Activated CD8-positive, alpha-beta T cell treated with anti-CD3 and anti-CD28 coated beads, Interleukin-2, amount 10 ng/mL, durations not matched to agents 7 days and 5 days (primary cell): ENCODE results near the gene SPRED3. TPM values are rescaled to one million over a fixed set of nuclear protein-coding genes. Genes with fewer than 3 reads are reported as not detected.
A peak's percentile ranks its signal among the peaks of the same experiment; 100 is the strongest.

Experiments used
- ATAC-seq: fragments of 150-1000 bp; cut with Tn5 transposase; one replicate; pipeline ENCODE4 v1.10.0; 2021; ENCODE audit warnings: moderate library complexity
- CTCF ChIA-PET: fragments of 350-600 bp; sonication (Branson Sonifier 250); formaldehyde crosslinking; loops from one replicate; lab custom pipeline; 2021; ENCODE audit warnings: antibody characterized with exemption; lab: Charles Lee
- POLR2A ChIA-PET: fragments of 350-600 bp; sonication (Branson Sonifier 250); formaldehyde crosslinking; loops from one replicate; lab custom pipeline; 2021; ENCODE audit warnings: antibody characterized with exemption; lab: Charles Lee
- DNase-seq: peaks from one replicate; pipeline ENCODE4 v3.0.0-alpha.2; 2020
- H3K27ac Mint-ChIP-seq: one replicate; pipeline ENCODE4 v1.8.0; 2021; ENCODE audit warnings: mild to moderate bottlenecking, mixed read lengths
- H3K27me3 Mint-ChIP-seq: one replicate; pipeline ENCODE4 v1.8.0; 2021; ENCODE audit warnings: low read depth, mixed read lengths
- H3K36me3 Mint-ChIP-seq: one replicate; pipeline ENCODE4 v1.8.0; 2021; ENCODE audit warnings: low read depth, mixed read lengths
- H3K4me1 Mint-ChIP-seq: one replicate; pipeline ENCODE4 v1.8.0; 2021; ENCODE audit warnings: low read depth, mixed read lengths
- H3K4me3 Mint-ChIP-seq: one replicate; pipeline ENCODE4 v1.8.0; 2021; ENCODE audit warnings: mild to moderate bottlenecking, mixed read lengths
- H3K9me3 Mint-ChIP-seq: one replicate; pipeline ENCODE4 v1.8.0; 2022; ENCODE audit warnings: mixed read lengths; ENCODE audit not compliant: insufficient read depth
- total RNA-seq, 2 experiments: library from RNA; stranded (reverse); gene quantifications; one replicate each; pipeline ENCODE4 v1.2.3, GENCODE V29; 2021

The SPRED3 gene
- total RNA-seq, 2 experiments from 2014 or later = 0.90 to 1.3 TPM

DNA sequence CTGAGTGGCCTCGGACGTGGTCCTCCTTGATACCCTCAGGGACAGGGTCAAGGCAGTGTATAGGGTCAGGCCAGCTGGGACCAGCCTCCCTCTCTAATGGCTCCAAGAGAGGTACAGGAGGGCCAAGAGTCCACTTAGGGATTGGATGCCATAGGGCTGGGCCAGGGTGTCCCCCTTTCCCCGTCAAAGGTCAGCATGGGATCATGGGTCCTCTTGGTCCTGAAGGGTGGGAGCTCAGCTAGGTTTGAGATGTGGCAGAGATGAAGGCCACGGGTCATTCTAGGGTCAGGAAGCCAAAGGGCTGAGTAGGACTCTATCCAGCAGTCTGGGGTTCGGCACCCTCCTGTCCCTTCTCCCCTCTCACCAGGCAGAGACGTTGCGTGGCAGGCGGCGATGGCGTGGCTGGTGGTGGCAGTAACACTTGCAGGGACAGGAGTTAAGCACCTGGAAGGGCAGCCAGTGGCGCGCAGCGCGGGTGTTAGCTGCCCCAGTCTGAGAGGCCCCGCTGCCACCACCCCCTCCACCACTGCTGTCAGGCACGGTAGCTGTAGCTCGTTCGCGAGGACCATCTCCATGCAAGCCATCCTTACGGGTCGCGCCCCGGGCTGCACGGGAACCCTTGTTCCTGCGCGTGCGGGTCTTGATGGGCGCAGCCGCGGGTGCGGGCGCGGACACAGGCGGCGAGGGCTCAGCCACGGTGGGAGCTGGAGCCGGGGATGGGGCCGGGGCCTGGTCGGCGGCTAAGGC lies 3.3 kb upstream of the SPRED3 start:
- H3K27me3 Mint-ChIP-seq = peaks cover 19% of the 10 kb centered on the region
- CTCF ChIA-PET = interaction anchor here (1.1 to 2.1 kb wide), 3 partner anchors 9 to 18 kb away, joined by 3 to 7 read pairs (median 4); partner anchors contain the start of genes FAM98C and PSMD8
- H3K27ac Mint-ChIP-seq = no peak overlapping the region
- peaks cover 19% of the 10 kb centered on the region for H3K4me1 Mint-ChIP-seq
- ATAC-seq (no peak), DNase-seq (no peak)
- H3K4me3 Mint-ChIP-seq = no peak overlapping the region
- H3K36me3 Mint-ChIP-seq = peaks cover 40% of the 10 kb centered on the region
- POLR2A ChIA-PET = interaction anchor here (0.6 to 1.6 kb wide), 6 partner anchors 9 to 120 kb away, joined by 3 to 5 read pairs (median 4); partner anchors contain the start of genes CATSPERG and PSMD8
- no peaks in the 10 kb centered on the region for H3K9me3 Mint-ChIP-seq

GRCh38 chr19:38385804-38386257 lies 2.7 kb upstream of the SPRED3 start:
- Mint-ChIP-seq H3K4me3 (no peak overlapping the region), H3K27ac (no peak overlapping the region), H3K4me1 (peaks cover 19% of the 10 kb centered on the region), H3K36me3 (peaks cover 40% of the 10 kb centered on the region), H3K27me3 (peaks cover 24% of the 10 kb centered on the region), H3K9me3 (no peaks in the 10 kb centered on the region)
- CTCF ChIA-PET = no interaction called here
- POLR2A ChIA-PET = interaction anchor here (0.6 to 1.0 kb wide), 2 partner anchors 11 to 119 kb away, joined by 3 to 4 read pairs; partner anchors contain the start of gene PSMD8
- ATAC-seq = no peak
- no peak for DNase-seq

DNA sequence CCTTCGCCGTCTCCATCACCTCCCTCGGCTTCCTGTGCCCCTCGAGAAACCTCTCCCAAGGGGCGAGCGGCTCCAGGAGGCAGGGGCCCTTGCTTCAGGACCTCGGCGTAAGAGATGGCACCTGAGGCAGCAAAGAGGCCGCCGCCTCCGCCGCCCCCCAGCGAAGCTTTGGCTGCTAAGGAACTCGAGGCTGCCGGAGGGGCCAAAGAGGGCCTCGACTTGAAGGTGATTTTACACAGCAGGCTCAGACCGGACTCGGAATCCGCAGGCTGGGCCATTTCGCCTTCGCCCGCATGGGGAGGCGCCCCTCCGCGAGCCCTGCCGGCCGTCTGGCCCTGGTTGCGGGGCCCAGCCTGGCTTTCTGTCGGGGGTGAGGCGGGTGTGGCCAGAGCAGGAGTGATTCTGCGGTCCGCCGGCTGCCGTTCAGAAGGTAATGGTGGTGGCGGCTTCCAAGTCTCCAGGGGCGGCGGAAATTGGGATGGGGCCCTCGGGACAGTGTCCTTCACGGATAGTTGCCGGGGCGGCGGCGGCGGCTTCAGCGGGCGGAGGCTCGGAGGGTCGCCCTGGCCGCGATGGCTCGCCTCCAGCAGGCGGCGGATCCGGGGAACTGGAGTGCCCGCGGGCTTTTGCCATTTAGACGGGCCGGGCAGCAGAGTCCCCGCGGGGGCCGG lies 2.1 kb upstream of the SPRED3 start:
- CTCF ChIA-PET = interaction anchor here (1.3 to 1.5 kb wide), 2 partner anchors 16 to 143 kb away, joined by 5 to 9 read pairs; partner anchors contain the start of gene FAM98C
- Mint-ChIP-seq H3K36me3 (peaks cover 35% of the 10 kb centered on the region), H3K4me3 (no peak overlapping the region)

DNA sequence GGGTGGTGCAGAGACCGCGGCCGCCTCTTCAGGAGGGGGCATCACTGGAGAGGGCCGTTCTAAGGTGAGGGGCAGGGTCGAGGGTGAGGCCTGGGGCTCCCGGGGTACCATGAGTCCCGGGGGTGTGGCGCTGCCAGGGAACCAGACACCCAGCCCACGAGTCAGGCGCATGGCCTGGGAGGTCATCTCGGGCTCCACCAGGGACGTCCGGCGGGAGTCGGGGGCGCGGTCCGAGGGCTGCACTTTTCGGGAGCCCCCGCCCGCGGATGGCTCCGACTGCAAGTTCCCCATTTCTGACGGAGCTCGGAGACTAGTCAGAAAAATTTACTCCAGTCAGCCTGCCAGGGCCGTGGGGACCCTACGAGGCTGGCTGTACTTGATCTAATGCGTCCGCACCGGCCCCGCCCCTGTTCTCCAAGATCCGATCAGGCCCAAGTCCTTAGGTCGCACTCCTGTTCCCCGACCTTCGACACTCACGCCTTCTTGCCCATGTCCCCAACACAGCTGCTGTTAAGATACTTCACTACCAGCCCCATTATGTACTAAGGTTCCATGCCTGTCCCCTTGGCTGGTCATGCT lies 1.4 kb upstream of the SPRED3 start:
- peaks cover 19% of the 10 kb centered on the region for H3K4me1 Mint-ChIP-seq
- CTCF ChIA-PET = interaction anchor here (1.2 to 1.6 kb wide), 6 partner anchors 13 to 543 kb away, joined by 3 to 9 read pairs (median 4); partner anchors contain the start of genes CATSPERG, FAM98C, MRPS12 and PSMD8
- H3K27me3 Mint-ChIP-seq = peaks cover 34% of the 10 kb centered on the region
- DNase-seq (no peak), ATAC-seq (no peak)
- no peaks in the 10 kb centered on the region for H3K9me3 Mint-ChIP-seq
- POLR2A ChIA-PET = interaction anchor here (0.8 to 2.3 kb wide), 3 partner anchors 12 to 490 kb away, joined by 3 to 15 read pairs (median 10); partner anchors contain the start of genes FAM98C and PSMD8
- peak overlapping the region; percentile 64 for H3K4me3 Mint-ChIP-seq
- peaks cover 29% of the 10 kb centered on the region for H3K36me3 Mint-ChIP-seq
- no peak overlapping the region for H3K27ac Mint-ChIP-seq

More for the DNA sequence above, 2.1 kb upstream of the SPRED3 start:
- peaks cover 19% of the 10 kb centered on the region for H3K4me1 Mint-ChIP-seq
- peaks cover 30% of the 10 kb centered on the region for H3K27me3 Mint-ChIP-seq
- no peak for ATAC-seq
- POLR2A ChIA-PET = interaction anchor here (1.0 to 2.3 kb wide), 2 partner anchors 11 to 12 kb away, joined by 4 to 15 read pairs; partner anchors contain the start of gene PSMD8
- H3K27ac Mint-ChIP-seq = no peak overlapping the region
- DNase-seq = no peak
- H3K9me3 Mint-ChIP-seq = no peaks in the 10 kb centered on the region

GRCh38 chr19:38387550-38388348 lies 748 bp upstream of the SPRED3 start, which contains the start of gene GGN:
GGN (minus strand) TSS chr19:38388034; CDS start chr19:38387261, 773 bp downstream.
- ATAC-seq = peak; percentile 78
- H3K9me3 Mint-ChIP-seq = no peaks in the 10 kb centered on the region
- POLR2A ChIA-PET = interaction anchor here (0.8 to 2.3 kb wide), 4 partner anchors 10 to 490 kb away, joined by 3 to 15 read pairs (median 6); partner anchors contain the start of genes FAM98C and PSMD8

GRCh38 chr19:38389101-38389925 lies 816 bp downstream of the SPRED3 start:
- Mint-ChIP-seq H3K27ac (no peak overlapping the region), H3K4me1 (peaks cover 23% of the 10 kb centered on the region), H3K4me3 (no peak overlapping the region), H3K36me3 (peaks cover 15% of the 10 kb centered on the region), H3K9me3 (no peaks in the 10 kb centered on the region), H3K27me3 (peaks cover 47% of the 10 kb centered on the region)
- ChIA-PET CTCF (interaction anchor here (1.7 to 2.1 kb wide), 2 partner anchors 14 to 15 kb away, joined by 4 to 11 read pairs; partner anchors contain the start of genes FAM98C and PSMD8), POLR2A (interaction anchor here (0.6 kb wide), 2 partner anchors 90 to 166 kb away, joined by 3 read pairs; no protein-coding TSS in a partner anchor)
- ATAC-seq (no peak), DNase-seq (no peak)

More at GRCh38 chr19:38387550-38388348, 748 bp upstream of the SPRED3 start, which contains the start of gene GGN:
- H3K36me3 Mint-ChIP-seq = peaks cover 25% of the 10 kb centered on the region
- peak; percentile 77 for DNase-seq
- H3K4me1 Mint-ChIP-seq = peaks cover 19% of the 10 kb centered on the region
- H3K27me3 Mint-ChIP-seq = peaks cover 37% of the 10 kb centered on the region
- peak within 1 kb of the TSS; percentile 70 for H3K4me3 Mint-ChIP-seq
- peak within 1 kb of the TSS; percentile 46 for H3K27ac Mint-ChIP-seq
- CTCF ChIA-PET = interaction anchor here (1.2 to 1.6 kb wide), 6 partner anchors 14 to 543 kb away, joined by 3 to 9 read pairs (median 4); partner anchors contain the start of genes CATSPERG, FAM98C, MRPS12 and PSMD8

GRCh38 chr19:38389957-38390924 lies 1.7 kb downstream of the SPRED3 start:
- ChIA-PET POLR2A (interaction anchor here (0.6 kb wide), 1 partner anchor 165 kb away, joined by 3 read pairs; no protein-coding TSS in a partner anchor), CTCF (interaction anchor here (1.7 to 2.1 kb wide), 2 partner anchors 13 to 16 kb away, joined by 4 to 11 read pairs; partner anchors contain the start of genes FAM98C and PSMD8)
- Mint-ChIP-seq H3K4me3 (no peak overlapping the region), H3K9me3 (no peaks in the 10 kb centered on the region), H3K27me3 (peaks cover 51% of the 10 kb centered on the region), H3K4me1 (peaks cover 28% of the 10 kb centered on the region), H3K27ac (no peak overlapping the region), H3K36me3 (peaks cover 6% of the 10 kb centered on the region)
- ATAC-seq (no peak), DNase-seq (no peak)

- no peak overlapping the region for H3K27ac Mint-ChIP-seq
- DNase-seq = no peak
- CTCF ChIA-PET = no interaction called here
- no peaks in the 10 kb centered on the region for H3K9me3 Mint-ChIP-seq
- peaks cover 6% of the 10 kb centered on the region for H3K36me3 Mint-ChIP-seq
- no peak overlapping the region for H3K4me3 Mint-ChIP-seq
- H3K27me3 Mint-ChIP-seq = peaks cover 54% of the 10 kb centered on the region
- no peak for ATAC-seq
- POLR2A ChIA-PET = no interaction called here
- H3K4me1 Mint-ChIP-seq = peaks cover 35% of the 10 kb centered on the region
These were observed 3.5 kb downstream of the SPRED3 start for GRCh38 chr19:38391911-38392464.
